Amniotic epithelial cell (primary cell): ENCODE results near the gene MRTFB.
"Not testable (repeated sequence)": the region's sequence is repeated elsewhere in the genome, so short reads cannot be mapped to it uniquely, and the experiment has no call there.

Experiments
- DNase-seq: peaks from one replicate; pipeline ENCODE4 v3.0.0-alpha.2; 2010; ENCODE audit warnings: low read depth

The MRTFB gene

DNA sequence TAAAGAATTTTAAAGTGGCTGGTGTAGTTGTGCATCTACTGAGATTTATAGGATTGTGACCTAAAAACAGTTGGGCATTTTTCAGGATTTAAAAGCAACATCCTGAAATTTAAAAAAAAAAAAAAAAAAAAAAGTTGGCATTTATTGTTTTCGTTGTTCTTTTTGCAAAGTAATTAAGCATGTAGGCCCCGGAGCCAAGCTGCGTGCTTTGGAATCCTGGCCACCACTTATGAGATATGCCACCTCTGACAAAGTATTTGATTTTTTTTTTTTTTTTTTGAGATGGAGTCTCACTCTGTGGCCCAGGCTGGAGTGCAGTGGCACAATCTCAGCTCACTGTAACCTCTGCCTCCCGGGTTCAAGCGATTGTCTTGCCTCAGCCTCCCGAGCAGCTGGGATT is 112.8 kb downstream of the MRTFB start:
- DNase-seq = not testable (repeated sequence)

DNA sequence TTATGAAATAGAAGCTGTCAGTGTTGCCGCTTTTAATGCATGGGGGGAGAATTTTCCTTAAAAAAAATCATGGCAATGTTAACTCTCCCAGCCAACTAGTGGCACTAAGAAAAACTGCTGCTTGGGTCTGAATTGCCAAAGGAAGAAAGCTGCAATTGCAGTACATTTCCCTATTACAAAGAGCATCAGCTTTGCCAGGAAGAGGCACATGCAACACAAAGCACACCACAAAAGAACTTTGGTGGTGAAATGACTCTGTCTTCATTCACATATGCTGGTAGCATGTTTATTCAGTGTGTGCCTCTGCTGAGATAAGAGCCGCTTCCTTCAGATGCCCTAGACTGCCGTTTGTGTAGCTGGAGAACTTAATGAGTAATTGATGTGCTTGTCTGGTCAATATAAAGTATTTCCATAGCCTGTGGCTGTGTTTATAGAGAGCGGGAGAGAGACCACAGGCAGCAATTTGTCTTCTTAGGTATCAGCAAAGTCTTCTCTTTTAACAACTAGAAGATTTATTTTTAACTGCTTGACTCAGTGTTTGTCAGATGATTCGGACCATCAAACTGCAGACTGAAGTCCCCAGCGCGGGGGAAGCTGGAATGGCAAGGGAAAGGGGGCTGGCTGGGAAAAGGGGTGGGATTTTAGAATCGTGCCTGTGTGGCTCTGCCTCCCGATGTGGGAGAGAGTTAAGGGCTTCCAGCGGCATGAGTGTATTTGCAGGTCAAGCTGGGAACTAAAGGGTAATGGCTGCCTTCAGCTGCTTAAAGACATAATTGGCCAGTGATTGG is 115.1 kb downstream of the MRTFB start:
- DNase-seq = peak; percentile 88

DNA sequence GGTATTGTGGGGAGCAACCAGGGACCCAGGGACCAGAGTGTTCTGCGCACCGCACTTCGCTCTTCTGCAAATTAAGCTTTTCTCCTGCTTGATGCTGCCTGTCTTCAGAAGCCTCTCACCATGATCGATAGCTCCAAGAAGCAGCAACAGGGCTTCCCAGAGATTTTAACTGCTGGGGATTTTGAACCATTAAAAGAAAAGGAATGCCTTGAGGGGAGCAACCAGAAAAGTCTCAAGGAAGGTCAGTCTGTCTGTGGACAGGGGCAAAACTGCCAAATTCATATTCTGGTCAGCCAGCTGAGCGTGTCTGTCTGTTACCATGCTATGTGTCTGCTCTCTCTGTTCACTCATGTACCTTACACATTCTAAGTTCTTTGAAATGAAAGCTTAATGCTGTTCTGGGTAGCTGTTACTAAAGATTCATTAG is 115.7 kb downstream of the MRTFB start:
- no peak for DNase-seq

DNA sequence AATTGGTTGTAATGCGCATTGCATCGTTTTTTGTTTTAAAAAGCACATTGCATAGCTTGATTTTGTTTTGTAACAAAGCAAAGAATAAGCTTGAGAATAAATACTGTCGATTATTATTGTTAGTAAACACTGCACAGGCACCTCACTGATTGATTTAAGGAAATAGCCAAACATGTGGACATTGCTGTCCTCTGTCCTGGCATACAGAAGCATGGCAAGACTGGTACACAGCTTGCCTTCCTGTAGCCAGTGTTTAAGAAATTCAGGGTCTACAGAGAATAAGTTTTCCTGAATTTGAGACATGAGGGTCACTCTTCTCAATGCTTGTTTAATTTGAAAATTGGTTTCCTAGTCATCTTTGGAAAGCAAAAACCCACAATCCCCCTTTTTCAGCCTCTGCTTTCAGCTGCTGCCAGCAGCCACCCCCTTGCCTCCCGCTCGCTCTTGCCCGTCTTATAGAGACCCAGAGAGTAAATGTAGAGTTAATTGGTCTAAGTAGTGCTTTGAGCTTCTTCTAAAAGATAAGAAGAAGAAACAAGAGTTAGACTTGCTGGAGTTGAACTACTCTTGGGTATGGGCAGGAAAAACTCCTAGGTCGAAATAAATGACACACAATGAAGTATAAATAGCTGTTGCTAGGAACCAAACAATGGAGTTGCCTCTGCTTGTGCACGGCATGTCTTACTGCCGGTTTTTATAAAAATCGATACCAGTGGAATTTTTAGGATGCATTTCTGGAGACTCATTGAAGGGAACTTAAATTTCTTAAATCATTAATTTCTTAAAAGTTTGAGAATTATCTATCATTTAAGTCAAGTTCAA is 116.6 kb downstream of the MRTFB start:
- DNase-seq = no peak

DNA sequence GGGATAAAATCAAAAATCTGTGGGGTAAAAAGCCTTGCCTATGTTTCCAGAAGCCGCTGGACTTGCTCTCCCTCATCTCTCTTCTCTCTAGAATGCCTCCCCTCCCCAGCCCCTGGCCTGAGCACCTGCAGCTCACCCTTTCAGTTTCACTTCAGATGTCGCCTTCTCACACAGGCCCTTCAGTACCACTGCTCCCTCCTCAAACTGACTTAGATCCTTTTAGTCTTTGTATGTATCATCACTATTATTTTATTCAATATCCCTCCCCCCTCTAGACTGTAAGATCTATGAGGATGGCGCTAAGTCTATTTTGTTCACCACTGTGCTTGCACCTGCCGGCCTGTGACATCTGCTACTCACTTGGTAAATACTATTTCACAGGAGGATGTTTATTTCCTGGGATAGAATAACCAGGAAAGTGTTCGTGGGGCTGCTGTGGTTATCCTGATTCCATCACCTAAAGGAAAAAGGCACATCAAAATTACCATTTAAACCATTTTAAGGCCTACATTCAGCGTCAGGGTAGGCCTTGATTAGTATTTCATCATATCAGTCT is 122.3 kb downstream of the MRTFB start:
- DNase-seq = no peak

DNA sequence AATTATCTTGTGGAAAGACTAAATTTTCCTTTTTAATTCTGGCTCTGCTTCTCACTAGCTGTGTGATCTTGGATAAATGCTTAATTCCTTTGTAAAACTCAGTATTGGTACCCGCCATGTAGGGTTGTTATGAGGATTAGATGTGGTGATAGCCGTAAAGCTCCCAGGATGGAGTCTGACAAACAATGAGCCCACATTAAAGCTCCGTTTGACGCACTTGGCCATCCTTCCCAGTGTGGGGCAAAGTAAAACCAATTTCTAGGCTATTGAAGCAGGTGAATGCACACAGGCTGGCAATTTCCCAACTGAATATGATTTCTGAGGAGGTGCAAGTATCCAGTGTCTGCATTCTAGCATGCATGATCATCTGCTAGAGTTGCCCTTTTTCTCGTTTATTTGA is 123.6 kb downstream of the MRTFB start:
- DNase-seq = no peak

DNA sequence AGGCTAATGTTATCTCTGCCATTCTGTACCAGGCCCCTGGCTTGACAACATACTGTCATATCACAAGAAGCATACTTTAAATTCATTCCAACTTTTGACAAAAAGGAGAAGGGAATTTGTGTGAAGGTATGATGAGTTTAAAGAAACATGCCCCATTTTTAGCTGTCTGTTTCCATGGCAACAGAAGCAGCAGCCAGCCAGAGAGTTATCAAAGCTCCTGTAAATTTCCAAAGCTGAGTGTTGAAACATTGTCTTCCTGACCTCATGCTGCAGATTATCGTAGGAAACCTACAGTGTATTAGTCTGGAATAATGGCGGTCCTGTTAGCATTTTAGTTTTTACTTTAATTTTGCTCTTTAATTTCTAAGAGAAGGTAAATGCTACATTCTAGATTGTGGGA is 124.9 kb downstream of the MRTFB start:
- DNase-seq = peak; percentile 67

DNA sequence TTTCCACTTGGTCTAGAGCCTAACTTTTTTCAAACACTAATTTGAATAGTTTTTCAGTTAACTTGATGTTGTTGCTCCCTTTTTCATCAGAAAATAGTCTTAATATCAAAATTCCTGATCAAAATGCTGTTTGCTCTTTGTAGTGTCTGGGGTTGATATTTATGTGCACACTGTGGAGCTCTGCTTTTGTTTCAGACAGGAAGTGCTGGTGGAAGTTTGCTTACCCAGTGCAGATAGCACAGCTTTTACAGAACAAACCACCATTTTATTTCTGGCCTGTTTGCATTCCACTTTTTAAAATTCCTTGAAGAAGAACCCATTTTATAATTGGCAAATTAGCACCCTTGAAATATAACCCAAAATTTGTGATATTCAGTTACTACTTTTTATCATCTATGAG is 125.4 kb downstream of the MRTFB start:
- DNase-seq = no peak

DNA sequence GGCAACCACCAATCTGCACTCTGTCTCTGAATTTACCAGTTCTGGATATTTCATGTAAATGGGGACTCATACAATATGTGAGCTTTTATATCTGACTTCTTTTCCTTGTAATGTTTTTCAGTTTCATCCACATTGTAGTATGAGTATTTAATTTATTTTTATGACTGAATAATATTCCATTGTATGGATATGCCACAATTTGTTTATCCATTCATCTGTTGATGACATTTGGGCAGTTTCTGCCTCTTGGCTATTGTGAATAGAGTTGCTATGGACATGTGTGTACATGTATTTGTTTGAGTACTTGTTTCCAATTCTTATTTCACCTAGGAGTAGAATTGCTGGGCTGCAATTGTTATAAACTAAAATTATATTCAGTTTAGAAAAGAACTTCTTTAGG is 126.9 kb downstream of the MRTFB start:
- DNase-seq = no peak

DNA sequence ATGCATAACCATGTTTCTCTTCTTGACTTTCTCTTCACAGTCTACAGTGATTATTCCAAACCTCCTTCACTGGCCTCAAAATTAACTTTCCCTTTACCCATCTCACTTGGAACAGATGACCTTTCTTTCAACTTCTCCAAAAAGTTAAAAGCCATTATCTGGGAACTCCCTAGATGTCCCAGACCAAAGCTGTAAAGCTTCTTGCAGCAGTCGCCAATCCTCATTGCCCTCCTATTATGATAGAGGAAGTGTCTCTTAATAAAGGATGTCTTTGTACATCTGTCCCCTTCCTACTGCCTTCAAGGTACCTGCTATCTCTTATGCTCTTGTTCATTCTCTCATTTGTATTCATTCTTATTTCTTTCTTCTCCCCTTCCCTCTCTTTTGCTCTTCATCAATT is 127.5 kb downstream of the MRTFB start:
- DNase-seq = no peak

DNA sequence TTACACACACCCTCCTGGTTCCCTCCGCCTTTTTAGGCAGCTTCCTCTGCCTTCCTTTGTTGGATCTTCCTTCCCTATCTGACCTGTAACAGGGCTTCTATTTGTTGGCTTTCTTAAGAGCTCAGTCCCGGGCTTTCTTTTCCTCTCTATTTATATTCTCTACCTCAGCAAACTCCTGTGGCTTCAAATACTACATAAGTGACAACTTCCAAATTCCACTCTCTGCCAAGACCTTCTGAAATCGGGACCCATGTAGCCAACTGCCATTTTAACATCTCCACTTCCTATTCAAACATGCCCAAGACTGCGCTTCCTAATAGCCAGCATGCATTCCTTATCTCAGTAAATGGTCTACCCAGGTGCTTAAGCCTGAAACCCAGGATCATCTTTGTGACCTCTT is 128.1 kb downstream of the MRTFB start:
- DNase-seq = no peak

DNA sequence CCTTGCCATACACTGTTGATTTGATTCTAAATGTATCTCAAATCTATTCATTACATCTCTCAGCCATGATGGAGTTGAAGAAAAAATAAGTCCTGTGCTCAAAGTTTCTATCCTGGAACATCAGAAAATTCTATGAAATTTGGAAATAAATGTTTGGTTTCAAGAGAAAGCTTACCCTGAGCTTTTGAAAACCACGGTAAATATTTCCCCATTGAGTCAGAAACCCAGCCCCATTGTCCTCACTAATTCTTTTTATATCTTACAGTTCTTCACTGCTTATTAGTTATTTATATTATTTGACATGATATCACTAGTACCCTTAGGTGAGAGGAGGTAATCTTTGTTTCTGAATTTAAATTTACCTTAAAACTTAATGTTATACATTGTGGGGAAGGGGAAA is 128.5 kb downstream of the MRTFB start:
- DNase-seq = peak; percentile 33

DNA sequence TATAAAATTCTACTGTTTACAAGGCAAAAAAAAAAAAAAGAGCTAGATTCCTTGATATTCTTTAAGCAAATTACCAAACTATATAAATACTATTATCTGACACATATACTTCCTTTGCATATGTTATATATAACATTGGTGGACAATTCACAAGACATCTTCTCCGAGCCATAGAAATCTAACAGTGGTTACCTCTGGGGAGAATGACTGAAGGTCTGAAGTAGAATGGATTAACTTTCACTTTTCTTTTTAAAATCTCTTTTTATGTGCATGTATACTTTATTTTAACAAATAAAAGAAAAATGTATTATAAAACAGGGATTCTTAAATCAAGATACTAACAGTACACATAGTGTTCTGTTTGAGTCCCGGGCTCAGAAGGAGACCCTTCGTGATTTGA is 131.0 kb downstream of the MRTFB start:
- no peak for DNase-seq

DNA sequence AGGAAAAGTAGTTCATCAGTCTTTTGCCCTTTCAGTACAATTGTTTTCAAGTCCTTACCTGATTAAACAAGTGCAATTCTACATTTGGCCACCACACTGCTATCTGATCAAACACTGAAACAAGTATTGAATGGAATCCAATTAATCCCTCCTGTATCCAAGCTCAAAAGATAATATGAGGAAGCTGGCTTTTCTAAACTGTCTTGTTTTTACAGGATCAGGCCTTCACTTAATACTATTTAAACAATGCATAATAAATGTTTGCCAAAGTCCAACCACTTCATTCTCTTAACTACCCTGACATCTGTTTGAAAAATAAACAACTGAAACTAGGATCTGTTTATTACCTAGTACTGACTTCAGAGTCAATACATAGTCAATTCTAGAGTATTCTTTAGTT is 131.6 kb downstream of the MRTFB start:
- DNase-seq = no peak

DNA sequence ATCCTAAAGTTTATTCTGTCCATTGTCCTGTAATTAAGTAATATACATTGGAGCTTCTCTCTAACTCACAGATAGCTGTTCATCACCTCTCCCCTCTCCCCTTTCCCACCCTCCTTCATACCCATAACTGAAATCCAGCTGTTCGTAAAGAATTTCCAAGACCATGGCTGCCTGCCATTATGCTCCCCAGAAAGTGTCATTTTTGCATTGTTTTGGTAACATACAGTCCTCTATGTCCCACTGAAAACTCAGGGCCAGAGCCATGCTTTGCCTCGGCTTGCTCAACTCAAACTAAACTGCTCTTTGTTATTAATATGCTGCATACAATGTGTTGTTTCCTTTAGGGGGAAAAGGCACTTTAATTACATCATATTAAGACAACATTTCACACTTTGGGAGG is 132.0 kb downstream of the MRTFB start:
- DNase-seq = no peak

DNA sequence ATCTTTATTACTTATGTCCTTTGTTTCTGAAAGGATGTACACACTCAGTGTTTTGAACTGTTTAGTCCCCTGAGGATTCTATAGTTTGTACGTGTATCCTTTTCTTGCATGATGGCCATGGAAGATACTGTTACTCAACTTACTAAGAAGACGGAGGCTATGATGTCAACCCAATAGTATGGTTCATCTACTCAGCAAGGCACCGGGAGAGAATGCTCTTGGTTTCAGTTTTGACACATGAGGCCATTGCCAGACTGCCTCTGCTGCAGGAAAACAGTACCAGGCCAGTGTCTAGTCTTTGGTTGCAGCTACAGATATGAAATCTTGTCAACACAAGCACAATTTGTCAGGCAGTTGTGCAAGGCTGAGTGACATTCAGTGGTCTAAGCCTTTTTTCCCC is 134.5 kb downstream of the MRTFB start:
- DNase-seq = peak; percentile 14

DNA sequence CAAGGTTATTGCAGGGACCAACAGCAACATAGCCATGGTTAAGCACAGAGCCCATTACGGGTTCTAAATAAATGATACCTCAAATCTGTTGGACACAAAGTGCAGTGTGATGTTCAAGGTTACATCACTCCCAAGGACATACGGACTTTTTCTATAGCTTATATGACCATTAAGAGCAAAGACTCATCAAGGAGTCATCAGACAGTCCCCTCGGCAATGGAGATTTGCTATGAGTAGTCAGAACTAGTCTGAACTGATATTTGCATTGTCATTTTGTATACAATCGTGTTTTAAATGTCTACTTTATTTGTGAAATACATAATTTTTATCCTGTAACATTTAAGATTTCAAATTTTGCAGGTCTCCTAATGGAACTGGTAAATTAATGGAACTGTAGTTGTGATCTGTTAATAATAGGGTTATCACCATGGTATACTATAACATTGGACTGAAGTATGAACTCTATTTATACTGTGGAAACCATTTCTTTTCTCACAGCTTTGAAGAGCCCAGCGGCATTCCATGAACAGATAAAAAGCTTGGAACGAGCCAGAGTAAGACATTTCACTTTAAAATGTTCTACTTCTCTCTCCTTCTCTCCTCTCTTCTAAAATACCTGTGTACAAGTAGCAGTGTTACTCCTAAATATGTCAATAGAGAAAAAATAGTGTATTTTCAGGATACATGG is 140.9 kb downstream of the MRTFB start:
- DNase-seq = no peak

DNA sequence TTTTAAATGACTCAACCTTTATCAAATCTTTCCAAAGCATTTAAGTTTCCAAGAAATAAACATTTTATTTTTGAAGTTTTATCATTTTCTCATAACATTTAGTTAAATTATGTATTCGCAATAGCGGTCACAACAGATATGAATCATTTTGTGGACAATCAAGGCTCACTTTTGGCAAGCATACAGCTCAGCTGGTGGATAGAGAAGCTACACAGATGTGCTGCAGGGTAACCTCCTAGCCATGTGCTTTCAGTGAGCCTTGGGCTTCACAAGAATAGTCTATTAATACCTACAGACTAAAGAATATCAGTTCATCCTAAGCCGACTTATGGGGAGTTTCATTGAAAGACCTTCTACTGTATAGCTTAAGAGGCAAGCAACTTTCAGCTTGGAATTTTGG is 144.8 kb downstream of the MRTFB start:
- DNase-seq = peak; percentile 32

DNA sequence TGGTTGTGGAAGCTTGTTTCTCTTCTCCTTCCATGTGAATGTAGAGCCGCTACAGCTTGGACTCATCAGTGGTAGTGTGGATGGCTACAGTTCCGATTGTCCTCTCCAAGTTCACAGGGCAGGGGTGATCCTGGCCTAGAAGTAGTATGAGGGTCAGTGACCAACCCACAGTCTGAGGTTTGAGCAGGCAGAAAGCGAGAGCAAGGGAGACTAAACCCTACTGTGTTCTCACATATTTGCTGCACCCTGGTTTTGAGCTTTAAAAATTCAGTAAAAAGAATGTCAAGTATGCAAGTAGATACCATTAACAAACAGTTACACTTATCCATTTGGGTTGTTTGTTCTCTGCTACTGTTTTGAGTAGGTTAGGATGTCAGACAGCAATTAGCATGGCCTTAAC is 148.9 kb downstream of the MRTFB start:
- no peak for DNase-seq

DNA sequence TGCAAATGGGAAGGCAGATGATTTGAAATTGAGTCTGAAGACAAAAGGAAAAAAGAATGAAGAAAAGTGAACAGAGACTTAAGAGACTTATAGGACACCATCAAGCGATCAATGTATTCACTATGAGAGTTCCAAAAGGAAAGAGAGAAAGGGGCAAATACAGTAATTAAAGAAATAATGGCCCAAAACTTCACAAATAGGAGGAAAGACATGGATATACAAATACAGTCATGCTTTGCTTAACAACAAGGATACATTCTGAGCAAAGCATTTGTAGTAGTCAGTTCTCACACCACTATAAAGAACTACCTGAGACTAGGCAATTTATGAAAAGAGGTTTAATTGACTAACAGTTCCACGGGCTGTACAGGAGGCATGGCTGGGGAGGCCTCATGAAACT is 152.5 kb downstream of the MRTFB start:
- no peak for DNase-seq

DNA sequence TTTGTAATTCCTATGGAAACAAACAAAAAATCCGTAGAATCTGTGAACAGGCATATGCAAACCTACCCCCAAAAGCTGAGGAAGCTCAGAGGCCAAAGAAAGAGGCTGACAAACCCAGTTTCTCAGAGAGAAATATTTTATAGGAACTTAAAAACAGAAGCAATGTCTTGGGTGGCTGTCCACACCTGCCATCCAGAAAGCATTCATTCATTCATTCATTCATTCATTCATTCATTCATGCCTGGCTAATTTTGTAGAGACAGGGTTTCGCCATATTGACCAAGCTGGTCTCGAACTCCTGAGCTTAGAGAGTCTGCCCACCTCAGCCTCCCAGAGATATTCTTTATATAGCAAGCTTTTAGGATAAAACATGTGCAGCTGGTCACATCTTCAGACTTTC is 154.3 kb downstream of the MRTFB start:
- no peak for DNase-seq

DNA sequence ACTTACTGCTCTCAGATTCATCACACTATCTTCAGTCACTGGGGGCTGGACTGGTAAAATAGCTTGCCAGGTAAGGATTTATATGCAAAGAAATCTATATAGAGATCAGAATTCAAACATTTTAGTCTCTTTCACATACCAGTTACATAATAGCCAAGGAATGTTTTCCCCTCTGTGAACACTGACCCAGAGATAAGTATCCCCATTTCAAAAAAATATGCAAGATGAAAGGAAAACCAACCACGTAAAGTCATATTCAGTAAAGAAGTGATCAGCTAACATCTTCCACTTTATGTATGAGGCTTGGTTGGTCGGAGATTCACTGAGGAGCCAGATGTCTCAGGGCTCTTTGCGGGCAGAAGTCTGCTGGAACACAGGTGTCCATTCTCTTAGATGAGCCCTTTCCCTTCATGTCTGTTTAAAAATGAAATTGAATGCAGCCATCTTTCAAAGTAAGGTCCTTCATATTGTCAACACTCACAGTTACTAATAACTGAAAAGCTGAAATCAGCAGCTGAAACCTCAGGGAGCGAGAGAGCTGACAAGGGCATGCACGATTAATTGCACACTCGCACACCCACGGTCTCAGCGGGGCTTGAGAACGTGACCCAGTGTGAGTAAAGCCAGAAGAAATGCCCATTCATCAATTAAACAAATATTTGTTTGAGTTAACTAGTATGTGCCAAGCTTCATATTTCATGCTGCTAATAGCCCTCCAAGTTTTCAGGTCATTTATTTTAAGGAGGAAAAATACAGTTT is 161.2 kb downstream of the MRTFB start:
- peak; percentile 43 for DNase-seq
